Suprapubic skin (tissue), 4 donors: Measurements from ENCODE around the gene ZDHHC12. TPM values are rescaled to one million over a fixed set of nuclear protein-coding genes. Genes with fewer than 3 reads are reported as not detected.
A peak's percentile ranks its signal among the peaks of the same experiment; 100 is the strongest.

Source experiments
- DNase-seq, 2 donors: peaks; one replicate each; pipeline ENCODE4 v3.0.0-alpha.2; 2019; ENCODE audit warnings: low spot score in 2 of 2
- H3K27ac ChIP-seq: fragments of 200-600 bp; sonication (generic); one replicate; pipeline ENCODE4 v1.5.1; 2019
- H3K27me3 ChIP-seq: fragments of 200-600 bp; sonication (generic); one replicate; pipeline ENCODE4 v1.5.1; 2019
- H3K36me3 ChIP-seq: fragments of 200-600 bp; sonication (generic); one replicate; pipeline ENCODE4 v1.5.1; 2019
- H3K4me1 ChIP-seq: fragments of 200-600 bp; sonication (generic); one replicate; pipeline ENCODE4 v1.5.1; 2019
- H3K4me3 ChIP-seq: fragments of 200-600 bp; sonication (generic); one replicate; pipeline ENCODE4 v1.5.1; 2019; ENCODE audit warnings: mild to moderate bottlenecking
- H3K9me3 ChIP-seq: fragments of 200-600 bp; sonication (generic); one replicate; pipeline ENCODE4 v1.5.1; 2019
- EP300 ChIP-seq: sonication (generic); formaldehyde crosslinking; IDR thresholded peaks from one replicate; pipeline ENCODE4 v1.6.1; 2017; ENCODE audit warnings: antibody characterized with exemption
- POLR2A ChIP-seq, 2 donors: fragments of 450-650 bp; IDR thresholded peaks; one replicate each; pipeline ENCODE4 v1.6.1; 2017; ENCODE audit warnings: antibody characterized with exemption in 2 of 2, mild to moderate bottlenecking in 2 of 2, moderate library complexity in 2 of 2
- POLR2AphosphoS5 ChIP-seq, 3 donors: sonication (generic); formaldehyde crosslinking; IDR thresholded peaks; one replicate each; pipeline ENCODE4 v1.6.1; 2017; ENCODE audit warnings: antibody characterized with exemption in 3 of 3
- WGBS: methylation state at CpG from one replicate; pipeline ENCODE4 v1.1.5; 2018; 5-methylcytosine and 5-hydroxymethylcytosine counted together
- total RNA-seq, 4 donors: library from RNA; depleted of rRNA; stranded (reverse); fragments of >200 nt; gene quantifications; one replicate each; pipeline ENCODE4 v1.1.0, GENCODE V29; 2016
- TF ChIP-seq, protein P1 (sequence below), 2 donors: fragments of 200-600 bp in 1 of 2; fragments of 450-650 bp in 1 of 2; sonication (generic) in 1 of 2; IDR thresholded peaks; one replicate each; pipeline ENCODE4 v1.5.1; 2016 to 2019; ENCODE audit warnings: antibody characterized with exemption in 2 of 2, mild to moderate bottlenecking in 1 of 2, moderate library complexity in 1 of 2

Gene ZDHHC12
- total RNA-seq, 4 donors from 2014 or later, result 31.5 to 90.5 (median 75.0) TPM

DNA sequence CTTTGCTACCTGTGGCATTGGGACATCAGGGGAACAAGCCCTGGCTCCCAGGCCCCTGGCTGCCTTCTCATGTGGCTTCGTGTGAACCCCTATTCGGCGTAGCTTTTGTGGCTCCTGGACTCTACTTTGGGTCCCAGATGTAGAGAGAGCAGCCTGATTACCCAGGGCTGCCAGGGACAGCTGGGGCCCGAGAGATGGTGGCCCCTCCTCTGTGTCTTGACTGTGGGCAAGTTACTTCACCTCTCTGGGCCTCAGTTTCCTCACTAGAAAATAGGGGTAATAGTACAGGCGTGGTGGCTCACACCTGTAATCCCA, 19.6 kb downstream of the ZDHHC12 start:
- no peak for TF ChIP-seq EP300
- no peak for TF ChIP-seq POLR2AphosphoS5 (IDR thresholded peaks at IDR 0.05)
- TF ChIP-seq POLR2A (IDR thresholded peaks at IDR 0.05), result no peak
- TF ChIP-seq, protein P1, sequence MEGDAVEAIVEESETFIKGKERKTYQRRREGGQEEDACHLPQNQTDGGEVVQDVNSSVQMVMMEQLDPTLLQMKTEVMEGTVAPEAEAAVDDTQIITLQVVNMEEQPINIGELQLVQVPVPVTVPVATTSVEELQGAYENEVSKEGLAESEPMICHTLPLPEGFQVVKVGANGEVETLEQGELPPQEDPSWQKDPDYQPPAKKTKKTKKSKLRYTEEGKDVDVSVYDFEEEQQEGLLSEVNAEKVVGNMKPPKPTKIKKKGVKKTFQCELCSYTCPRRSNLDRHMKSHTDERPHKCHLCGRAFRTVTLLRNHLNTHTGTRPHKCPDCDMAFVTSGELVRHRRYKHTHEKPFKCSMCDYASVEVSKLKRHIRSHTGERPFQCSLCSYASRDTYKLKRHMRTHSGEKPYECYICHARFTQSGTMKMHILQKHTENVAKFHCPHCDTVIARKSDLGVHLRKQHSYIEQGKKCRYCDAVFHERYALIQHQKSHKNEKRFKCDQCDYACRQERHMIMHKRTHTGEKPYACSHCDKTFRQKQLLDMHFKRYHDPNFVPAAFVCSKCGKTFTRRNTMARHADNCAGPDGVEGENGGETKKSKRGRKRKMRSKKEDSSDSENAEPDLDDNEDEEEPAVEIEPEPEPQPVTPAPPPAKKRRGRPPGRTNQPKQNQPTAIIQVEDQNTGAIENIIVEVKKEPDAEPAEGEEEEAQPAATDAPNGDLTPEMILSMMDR (IDR thresholded peaks at IDR 0.05), result no peak
- Histone ChIP-seq H3K36me3 (no peaks in the 10 kb centered on the region), H3K9me3 (no peaks in the 10 kb centered on the region), H3K4me3 (no peak overlapping the region), H3K4me1 (peaks cover 16% of the 10 kb centered on the region), H3K27ac (peak overlapping the region; percentile 81), H3K27me3 (no peaks in the 10 kb centered on the region)
- no peak for DNase-seq
- no CpG with 5 or more reads among the region's 5 CpGs for WGBS

DNA sequence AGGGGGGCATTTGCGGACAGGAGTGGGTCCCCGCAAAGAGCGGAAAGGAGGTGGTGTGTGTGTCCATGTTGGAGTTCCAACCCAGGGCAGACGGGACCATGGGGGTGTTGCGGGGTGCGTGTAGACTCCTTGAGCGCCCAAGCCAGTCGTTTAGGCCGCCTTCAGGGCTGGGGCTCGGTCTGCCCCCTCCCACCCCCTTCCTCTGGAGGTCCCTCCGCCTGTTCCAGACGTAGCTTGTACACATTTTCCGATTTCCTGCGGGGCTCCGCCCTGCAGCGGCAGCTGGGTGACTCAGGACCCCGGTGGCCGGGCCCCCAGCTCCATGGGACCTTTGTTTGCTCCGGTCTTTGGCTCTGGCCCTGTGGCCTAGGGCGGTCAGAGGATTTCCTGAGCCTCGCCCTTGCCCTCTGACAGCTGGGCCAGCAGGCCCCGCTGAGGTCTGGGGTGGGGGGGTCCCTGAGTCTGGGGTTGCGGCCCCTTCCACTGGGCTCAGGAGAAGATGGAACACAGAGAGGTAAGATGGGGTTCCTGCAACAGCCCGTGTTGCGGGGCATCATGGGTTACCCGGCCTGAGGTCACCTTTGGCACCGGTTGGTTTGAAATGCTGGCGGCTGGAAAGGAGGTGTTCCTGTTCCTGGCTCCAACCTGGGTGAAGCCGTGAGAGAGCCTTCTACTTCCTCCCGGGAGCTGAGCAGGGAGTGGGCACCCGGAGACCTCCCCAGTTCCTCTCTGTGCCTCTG, 20.1 kb downstream of the ZDHHC12 start:
- H3K36me3 ChIP-seq, result no peaks in the 10 kb centered on the region
- H3K27me3 ChIP-seq, result no peaks in the 10 kb centered on the region
- no peaks in the 10 kb centered on the region for H3K9me3 ChIP-seq
- H3K4me1 ChIP-seq, result peaks cover 16% of the 10 kb centered on the region
- 66% methylated on average over 24 of the region's 31 CpGs for WGBS
- peak overlapping the region; percentile 81 for H3K27ac ChIP-seq
- H3K4me3 ChIP-seq, result peak overlapping the region; percentile 91
- peak in 1 of 2 donors; percentile 68 for DNase-seq
- TF ChIP-seq POLR2A (IDR thresholded peaks at IDR 0.05), result no peak
- TF ChIP-seq EP300, result no peak
- TF ChIP-seq, protein P1 (IDR thresholded peaks at IDR 0.05), result no peak
- no peak for TF ChIP-seq POLR2AphosphoS5 (IDR thresholded peaks at IDR 0.05)

DNA sequence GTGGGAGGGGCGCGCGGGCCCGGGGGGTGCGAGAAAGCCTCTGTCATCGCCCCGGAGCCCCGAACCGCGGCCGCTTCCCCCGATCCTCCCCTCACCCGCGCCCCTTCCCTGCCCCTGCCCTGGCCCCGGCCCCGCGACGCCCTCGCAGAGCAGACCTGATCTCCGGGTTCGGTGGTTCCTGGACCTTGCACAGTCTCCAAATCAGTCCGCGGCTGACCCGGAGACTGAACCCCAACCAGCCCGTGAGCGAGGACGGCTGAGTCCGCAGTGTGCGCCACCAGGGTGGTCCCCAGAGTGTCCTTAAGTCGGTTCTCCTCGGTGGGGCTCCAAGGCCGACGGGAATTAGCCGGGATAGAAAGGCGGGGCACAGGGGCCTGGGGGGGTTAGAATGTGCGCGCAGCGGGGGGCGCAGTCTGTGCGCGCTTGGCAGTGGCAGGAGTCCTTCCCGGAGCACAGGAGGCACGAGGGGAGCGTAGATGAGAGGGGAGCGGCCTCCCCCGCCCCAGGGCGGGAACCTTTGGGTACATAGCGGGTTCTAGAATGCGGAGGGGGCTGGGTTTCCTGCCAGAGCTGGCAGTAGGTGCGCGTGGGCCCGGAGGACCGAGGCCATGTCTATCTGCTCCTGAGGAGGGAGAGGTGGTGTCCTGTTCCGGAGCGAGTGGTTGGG, 20.8 kb downstream of the ZDHHC12 start:
- Histone ChIP-seq H3K4me3 (peak overlapping the region; percentile 91), H3K36me3 (no peaks in the 10 kb centered on the region), H3K27ac (peak overlapping the region; percentile 81), H3K27me3 (no peaks in the 10 kb centered on the region), H3K4me1 (peaks cover 16% of the 10 kb centered on the region), H3K9me3 (no peaks in the 10 kb centered on the region)
- WGBS, result 31% methylated on average over 14 of the region's 55 CpGs
- DNase-seq, result peak in 1 of 2 donors; percentile 79
- no peak for TF ChIP-seq POLR2AphosphoS5 (IDR thresholded peaks at IDR 0.05)
- no peak for TF ChIP-seq EP300
- no peak for TF ChIP-seq POLR2A (IDR thresholded peaks at IDR 0.05)
- TF ChIP-seq, protein P1 (IDR thresholded peaks at IDR 0.05), result no peak

DNA sequence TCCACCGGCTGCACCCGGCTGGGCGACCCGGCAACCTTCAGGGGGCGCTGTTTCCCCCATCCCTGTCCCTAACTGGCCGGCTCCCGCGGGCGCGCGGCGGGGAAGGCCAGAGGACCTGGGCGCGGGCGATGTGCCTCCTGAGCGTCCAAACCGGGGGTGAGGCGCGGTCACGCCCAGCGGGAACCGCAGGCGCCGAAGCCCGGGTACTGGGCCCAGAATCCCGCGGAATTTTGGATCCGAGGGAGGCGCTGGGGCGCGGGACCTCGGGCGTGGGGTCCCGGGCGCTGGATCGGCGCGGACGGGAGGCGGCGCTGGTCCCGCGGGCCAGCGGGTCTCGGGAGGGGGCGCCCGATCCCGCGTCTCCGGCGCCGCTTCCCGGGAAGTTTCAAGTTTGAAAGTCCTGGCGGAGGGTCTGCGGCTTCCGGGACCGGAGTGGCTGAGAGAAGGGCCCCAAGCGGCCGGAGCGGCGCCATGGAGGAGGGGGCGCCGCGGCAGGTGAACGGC, 21.4 kb downstream of the ZDHHC12 start, which contains the start of gene PKN3:
Gene PKN3 (plus strand): TSS at position 59 of the 504 bp plus-strand sequence. CDS start 413 bp downstream, at position 472.
- peak in 1 of 2 donors; percentile 92 for DNase-seq
- Histone ChIP-seq H3K36me3 (no peaks in the 10 kb centered on the region), H3K4me1 (peaks cover 16% of the 10 kb centered on the region), H3K27me3 (no peaks in the 10 kb centered on the region), H3K4me3 (peak within 1 kb of the TSS; percentile 91), H3K9me3 (no peaks in the 10 kb centered on the region), H3K27ac (peak within 1 kb of the TSS; percentile 81)
- peak in 1 of 2 donors; percentile 13 for TF ChIP-seq POLR2A (IDR thresholded peaks at IDR 0.05)
- TF ChIP-seq POLR2AphosphoS5 (IDR thresholded peaks at IDR 0.05), result no peak
- TF ChIP-seq, protein P1 (IDR thresholded peaks at IDR 0.05), result peak; percentile 66 to 88
- TF ChIP-seq EP300, result no peak
- WGBS, result no CpG with 5 or more reads among the region's 65 CpGs
